HG03558 (cell line): ENCODE data around the gene OR1A1.
"Not testable (repeated sequence)": the region's sequence is repeated elsewhere in the genome, so short reads cannot be mapped to it uniquely, and the experiment has no call there.

Source experiments
- ATAC-seq: cut with Tn5 transposase; IDR thresholded peaks from one replicate; pipeline ENCODE4 v1.9.1; 2021; ENCODE audit warnings: moderate number of reproducible peaks; ENCODE audit not compliant: unreplicated experiment; ENCODE audit errors: extremely low read depth

Gene OR1A1, protein sequence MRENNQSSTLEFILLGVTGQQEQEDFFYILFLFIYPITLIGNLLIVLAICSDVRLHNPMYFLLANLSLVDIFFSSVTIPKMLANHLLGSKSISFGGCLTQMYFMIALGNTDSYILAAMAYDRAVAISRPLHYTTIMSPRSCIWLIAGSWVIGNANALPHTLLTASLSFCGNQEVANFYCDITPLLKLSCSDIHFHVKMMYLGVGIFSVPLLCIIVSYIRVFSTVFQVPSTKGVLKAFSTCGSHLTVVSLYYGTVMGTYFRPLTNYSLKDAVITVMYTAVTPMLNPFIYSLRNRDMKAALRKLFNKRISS

DNA sequence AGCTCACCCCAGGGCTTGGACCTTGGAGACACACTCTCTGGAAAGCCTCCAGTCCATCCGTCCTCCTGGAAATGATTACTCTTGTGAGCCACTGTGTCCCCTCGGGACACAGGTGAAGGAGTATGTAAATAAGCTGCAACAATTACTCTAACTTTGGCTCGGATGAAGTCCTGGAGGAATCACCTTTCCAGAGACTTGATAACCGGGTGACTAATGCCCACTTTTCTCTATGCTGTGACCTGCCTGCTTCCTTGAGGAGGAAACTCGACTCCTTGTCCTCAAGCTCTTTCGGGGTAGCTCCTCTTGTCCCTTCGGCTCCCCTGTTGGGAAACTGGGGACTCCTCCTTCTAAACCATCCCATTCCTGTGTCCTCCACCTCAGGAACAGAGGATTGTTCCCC, at the start of gene OR1A1:
TSS of gene OR1A1 (plus strand) at position 301 of the 400 bp plus-strand sequence. CDS start 7,954 bp downstream, outside the sequence.
- ATAC-seq, result no peak

DNA sequence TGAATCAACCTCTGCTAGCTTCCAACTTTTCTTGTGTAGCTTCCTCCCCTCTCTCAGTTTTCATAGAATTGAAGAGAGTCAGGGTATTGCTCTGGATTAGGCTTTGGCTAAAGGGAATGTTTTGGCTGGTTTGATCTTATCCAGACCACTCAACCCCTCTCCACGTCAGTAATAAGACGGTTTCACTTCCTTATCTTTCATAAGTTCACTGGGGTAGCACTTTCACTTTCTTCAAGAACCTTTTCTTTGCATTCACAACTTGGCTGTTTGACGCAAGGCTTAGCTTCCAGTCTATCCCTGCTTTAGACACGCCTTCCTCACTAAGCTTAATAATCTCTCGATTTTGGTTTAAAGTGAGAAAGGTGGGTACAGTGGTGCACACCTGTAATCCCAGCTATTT, 39.9 kb upstream of the OR1A1 start:
- ATAC-seq, result no peak

DNA sequence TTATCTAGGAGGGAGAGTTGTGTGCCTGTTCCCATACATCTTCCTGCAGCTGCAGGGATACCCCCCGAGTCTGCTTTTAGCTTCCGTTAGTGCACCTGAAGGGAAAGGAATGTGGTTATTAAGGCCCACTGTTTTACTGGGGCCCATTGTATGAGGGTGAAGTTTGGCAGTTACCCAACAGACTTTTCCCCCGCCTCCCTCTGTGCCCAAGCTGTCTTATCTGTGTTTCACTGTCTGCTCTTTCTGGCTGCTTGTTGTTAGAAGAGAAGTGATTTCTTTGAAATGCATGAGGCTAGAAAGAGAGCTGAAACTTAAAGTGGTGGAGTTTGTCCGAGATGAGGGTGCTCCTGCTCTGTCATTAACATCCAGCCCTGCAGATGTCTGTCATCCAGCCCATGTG, 17.5 kb upstream of the OR1A1 start:
- no peak for ATAC-seq

DNA sequence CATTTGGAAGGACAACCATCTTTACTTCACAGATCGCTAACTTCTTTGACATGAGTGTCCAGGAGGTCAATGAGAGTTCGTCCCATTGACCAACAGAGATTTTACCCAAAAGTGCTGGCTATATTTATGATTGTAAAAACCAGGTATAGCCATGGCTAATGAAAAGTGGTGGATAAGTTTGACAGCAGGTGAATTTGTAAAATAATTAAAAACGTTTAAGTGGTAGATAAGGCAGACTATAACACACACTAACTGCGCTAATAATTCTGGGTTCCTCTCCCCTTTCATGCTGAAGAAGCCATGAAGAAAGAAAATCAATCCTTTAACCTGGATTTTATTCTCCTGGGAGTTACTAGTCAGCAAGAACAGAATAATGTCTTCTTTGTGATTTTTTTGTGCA, 10.2 kb upstream of the OR1A1 start, which contains the start of gene OR1A2:
TSS of gene OR1A2 (plus strand) at position 301 of the 400 bp plus-strand sequence. CDS start at position 301, 0 bp downstream.
- no peak for ATAC-seq

DNA sequence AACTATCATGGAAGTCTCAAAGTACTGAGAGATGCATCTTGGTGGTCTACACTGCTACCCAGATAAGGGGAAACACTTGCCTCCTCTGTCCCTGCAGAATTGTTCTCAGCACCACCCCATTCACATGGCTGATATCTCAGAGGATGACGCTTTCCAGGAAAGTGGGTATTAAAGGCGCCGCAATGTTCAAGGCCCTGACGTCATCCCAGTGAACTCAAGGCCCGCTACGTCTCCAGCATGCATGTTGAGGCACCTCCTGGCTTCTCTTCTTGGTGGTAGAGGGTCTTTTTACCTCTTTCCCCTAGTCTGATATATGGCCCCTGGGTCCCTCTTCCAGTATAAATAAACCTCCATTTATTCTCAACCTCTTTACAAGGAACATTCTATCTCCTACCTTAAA, 1.0 kb downstream of the OR1A1 start:
- no peak for ATAC-seq

DNA sequence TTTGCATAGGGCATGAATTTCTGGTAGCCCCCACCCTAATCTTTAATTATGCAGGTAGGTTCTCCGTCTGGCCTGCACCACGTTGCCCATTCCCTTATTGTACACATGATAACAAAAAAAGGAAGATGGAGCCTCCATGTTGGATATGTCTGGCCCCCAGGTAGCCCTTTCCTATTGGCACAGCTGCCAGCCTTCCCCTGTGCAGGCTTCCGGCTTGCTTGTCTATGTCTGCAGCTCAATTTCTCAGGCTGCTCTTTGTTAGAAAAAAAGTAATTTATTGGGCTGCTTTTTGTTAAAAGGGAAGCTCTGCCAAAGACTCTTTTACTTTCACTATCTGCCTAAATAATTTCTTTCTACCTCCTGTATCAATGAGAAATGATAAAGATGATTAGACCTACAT, 5.5 kb downstream of the OR1A1 start:
- no peak for ATAC-seq

DNA sequence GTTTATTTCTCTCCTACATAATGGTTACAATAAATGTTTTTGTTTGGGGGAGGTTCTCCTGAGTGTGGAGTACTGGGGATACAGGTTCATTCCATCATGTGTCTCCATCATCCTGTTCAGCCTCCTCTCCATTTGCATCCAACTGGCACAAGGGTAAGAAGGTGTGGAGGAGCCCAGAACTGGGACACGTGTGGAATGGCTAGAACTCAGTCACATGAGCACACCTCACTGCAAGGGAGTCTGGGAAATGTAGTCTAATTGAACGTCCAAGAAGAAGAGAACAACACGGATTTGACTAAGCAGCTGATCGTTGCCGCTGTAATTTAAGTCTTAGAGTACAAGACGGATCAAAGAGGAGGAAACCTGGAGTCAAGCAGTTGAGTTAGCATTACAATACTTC, 6.1 kb downstream of the OR1A1 start:
- no peak for ATAC-seq

DNA sequence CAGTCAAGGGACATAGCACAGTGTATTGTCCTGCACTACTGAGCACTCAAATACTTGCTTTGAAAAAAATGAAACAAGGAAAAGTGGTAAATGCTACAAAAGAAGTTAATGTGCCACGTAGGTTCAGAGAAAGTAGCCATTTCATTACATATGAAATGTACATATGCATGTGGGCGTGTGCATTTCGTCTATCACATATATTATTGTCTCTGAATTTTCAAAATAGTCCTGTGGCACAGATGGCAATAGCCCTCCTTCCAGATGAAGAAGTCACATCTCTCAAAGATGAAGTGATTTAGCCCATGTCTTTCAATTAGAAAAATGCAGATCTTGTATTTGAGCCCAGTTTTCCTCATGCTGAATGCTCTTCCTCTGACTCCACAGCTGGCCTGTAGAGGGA, 12.5 kb downstream of the OR1A1 start:
- not testable (repeated sequence) for ATAC-seq

DNA sequence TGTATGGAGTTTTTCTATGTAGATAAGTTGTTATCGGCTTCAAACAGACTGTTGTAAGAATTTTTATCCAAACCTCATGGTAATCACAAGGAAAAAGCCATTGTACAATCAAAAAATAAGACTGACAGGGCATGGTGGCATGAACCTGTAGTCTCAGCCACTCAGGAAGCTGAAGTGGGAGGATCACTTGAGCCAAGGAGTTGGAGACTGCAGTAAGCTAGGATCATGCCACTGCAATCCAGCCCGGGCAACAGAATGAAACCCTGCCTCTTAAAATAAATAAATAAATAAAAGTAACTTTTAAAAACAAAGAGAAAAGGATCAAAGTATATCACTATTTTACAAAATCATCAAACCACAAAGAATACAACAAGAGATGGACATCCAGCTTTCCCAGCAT, 14.4 kb downstream of the OR1A1 start:
- ATAC-seq, result no peak

DNA sequence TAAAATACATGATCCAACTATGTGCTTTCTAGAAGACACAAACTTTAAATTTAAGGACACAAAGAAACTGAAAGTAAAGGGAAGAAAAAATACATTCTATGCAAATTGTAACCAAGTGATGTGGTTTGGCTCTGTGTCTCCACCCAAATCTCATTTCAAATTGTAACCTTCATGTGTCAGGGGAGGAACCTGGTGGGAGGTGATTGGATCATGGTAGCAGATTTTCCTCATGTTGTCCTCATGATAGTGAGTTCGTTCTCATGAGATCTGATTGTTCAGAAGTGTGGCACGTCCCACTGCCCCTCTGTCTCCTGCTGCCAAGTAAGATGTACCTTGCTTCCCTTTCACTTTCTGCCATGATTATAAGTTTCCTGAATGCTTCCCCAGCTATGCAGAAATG, 15.0 kb downstream of the OR1A1 start:
- ATAC-seq, result no peak

DNA sequence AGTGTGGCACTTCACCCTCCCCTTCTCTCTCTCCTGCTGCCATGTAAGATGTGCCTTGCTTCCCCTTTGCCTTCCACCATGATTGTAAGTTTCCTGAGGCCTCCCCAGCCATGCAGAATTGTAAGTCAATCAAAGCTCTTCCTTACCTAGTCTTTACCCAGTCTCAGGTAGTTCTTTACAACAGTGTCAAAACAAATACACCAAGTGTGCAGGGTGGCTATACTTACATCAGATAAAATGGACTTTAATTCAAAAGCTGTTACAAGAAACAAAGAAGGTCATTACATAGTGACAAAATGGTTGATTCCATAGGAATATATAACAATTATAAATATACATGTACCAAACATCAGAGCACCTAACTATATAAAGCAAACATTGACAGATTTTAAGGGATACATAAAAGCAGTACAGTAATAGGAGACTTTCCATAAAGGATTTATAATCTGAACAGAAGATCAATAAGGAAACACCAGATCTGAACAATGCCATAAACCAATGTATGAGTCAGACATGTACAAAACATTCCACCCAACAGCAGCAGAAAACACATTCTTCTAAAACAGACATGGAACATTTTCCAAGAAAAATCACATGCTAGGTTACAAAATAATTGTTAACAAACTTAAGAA, 17.4 kb downstream of the OR1A1 start:
- not testable (repeated sequence) for ATAC-seq

DNA sequence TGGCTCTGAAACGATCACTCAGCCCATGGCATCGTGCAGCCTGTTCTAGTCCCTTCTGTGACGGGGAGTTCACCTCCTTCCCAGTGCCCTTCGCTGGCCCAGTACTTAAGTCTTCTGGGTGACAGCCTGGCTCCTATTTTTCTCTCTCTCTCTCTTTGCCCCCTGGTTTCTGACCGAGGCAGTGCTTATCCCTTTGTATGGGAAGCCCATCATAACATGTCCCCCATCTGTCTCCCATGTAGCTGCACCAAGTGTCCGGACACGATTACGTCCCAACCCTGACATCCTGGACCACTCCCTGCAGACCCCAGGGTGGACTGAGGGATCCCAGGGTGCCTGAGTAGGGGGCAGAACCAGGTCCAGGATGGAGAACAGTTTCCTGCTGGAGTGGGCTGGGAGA, 24.8 kb downstream of the OR1A1 start:
- not testable (repeated sequence) for ATAC-seq

DNA sequence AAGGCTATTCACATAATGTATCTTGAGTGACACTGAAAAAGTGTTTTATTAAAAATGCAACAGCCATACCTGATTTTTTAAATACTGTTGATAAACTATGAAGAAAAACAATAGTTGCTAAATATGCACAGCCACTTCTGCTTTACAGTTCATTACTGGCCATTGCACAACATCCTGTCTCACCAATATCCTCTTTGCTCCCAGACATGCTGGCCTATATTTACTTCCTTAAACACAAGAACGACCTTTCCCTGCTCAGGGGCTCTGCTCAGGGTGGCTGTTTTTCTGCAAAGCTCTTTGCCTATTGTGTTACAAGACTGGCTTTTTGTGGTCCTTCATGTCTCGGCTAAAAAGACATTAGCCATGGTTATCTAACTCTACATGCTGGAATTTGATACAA, 31.2 kb downstream of the OR1A1 start:
- ATAC-seq, result not testable (repeated sequence)

DNA sequence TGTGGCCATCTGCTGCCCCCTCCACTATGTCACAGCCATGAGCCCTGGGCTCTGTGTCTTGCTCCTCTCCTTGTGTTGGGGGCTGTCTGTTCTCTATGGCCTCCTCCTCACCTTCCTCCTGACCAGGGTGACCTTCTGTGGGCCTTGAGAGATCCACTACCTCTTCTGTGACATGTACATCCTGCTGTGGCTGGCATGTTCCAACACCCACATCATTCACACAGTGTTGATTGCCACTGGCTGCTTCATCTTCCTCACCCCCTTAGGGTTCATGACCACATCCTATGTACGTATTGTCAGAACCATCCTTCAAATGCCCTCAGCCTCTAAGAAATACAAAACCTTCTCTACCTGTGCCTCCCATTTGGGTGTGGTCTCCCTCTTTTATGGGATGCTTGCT, 33.6 kb downstream of the OR1A1 start:
- ATAC-seq, result not testable (repeated sequence)

DNA sequence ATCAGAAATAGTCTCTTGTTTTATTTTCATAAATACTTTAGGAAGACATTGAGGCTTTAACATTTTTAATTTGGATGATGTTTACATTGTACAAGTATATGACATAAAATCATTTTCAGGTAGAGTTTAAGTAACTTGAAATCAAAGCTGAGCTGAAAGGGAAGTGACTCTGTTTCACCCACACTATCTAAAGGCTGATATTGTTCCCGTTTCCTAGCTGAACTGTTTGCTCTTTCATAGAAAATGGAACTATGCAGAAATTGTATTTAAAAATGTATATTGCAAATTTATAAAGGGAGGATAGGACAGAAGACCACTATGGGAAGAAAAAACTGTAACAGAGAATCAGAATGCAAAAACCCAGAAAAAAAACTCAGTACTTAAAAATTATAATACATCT, 37.4 kb downstream of the OR1A1 start:
- ATAC-seq, result not testable (repeated sequence)

DNA sequence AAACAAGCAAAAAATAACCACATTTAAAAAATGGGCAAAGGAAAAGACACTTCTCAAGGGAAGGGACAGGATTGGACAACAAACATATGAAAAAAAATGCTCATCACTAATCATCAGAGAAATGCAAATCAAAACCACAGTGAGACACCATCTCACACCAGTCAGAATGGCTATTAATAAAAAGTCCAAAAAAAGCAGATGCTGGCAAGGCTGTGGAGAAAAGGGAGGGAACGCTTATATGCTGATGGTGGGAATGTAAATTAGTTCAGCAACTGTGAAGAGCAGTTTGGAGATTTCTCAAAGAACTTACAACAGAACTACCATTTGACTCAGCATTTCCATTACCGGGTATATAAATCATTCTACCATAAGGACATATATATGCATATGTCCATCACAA, 41.5 kb downstream of the OR1A1 start:
- ATAC-seq, result not testable (repeated sequence)

DNA sequence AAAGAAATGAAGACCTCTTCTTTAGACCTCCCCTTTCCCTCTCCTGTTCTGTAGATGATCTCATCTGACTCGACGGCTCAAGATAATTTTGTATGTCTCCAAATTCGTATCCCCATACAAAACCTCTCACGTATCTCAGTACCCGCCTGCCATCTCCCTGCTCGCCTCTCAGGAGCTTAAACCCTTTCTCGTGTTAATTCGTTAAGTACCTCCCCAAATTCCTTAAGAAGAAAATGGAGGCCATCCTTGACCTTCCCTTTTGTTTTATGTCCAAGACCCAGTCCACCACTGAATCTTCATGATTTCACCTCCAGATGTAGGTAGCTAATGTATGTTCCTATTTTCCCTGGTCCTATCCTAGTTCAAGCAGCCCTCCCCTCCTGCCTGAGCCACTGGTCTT, 49.1 kb downstream of the OR1A1 start:
- no peak for ATAC-seq

DNA sequence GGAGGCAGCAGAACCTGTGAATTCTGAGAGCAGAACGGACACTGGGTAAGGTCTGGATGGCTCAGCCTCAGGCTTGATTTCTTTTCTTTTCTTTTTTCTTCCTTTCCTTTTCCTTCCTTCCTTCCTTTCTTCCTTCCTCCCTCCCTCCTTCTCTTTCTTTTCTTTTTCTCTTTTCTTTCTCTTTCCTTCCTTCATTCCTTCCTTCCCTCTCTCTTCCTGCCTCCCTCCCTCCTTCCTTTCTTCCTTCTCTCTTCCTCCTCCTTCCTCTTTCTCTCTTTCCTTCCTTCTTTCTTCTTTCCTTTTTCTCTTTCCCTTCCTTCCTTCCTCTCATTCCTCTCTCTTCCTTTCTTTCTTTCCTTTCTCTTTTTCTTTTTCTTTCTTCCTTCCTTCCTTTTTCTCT, 52.7 kb downstream of the OR1A1 start:
- no peak for ATAC-seq

DNA sequence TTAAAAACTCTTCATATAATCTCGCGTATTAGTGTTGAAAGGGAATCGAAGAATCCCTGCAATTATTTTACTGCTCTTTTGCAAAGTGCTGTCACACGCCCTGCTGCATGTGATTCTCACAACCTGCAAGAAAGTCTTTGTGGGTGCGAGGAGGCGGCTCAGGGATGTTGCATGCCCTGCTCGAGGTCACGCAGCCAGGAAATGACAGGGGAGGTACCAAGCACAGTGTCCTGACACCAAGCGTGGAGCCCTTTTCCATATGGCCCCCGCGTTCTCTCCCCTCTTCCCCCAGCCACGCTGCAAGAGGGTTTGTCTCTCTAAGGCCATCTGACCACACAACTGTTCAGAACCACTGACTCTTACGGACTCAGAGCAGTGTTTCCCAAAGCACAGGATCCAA, 53.1 kb downstream of the OR1A1 start:
- ATAC-seq, result no peak
